Liver (tissue), 9 donors: ENCODE measurements around the gene PPA2. TPM values are rescaled to one million over a fixed set of nuclear protein-coding genes. Genes with fewer than 3 reads are reported as not detected.

Experiments
- DNase-seq: peaks from one replicate; pipeline ENCODE4 v3.0.0-alpha.2; 2017; ENCODE audit warnings: low spot score
- H3K27ac ChIP-seq, 2 donors: one replicate each; pipeline ENCODE4 v1.7.0; 2013; ENCODE audit warnings: inconsistent platforms in 2 of 2, low read length in 2 of 2, control low read depth in 1 of 2, low read depth in 1 of 2, mild to moderate bottlenecking in 1 of 2
- H3K27me3 ChIP-seq, 4 donors: one replicate each; pipeline versions ENCODE4 v1.6.1 to v1.7.0; 2013; ENCODE audit warnings: low read length in 3 of 4, inconsistent platforms in 1 of 4, mild to moderate bottlenecking in 1 of 4, moderate library complexity in 1 of 4; ENCODE audit not compliant: control insufficient read depth in 4 of 4, insufficient read depth in 4 of 4
- H3K36me3 ChIP-seq, 4 donors: one replicate each; pipeline versions ENCODE4 v1.6.1 to v1.7.0; 2013; ENCODE audit warnings: low read length in 3 of 4, mild to moderate bottlenecking in 3 of 4, low read depth in 1 of 4, moderate library complexity in 1 of 4; ENCODE audit not compliant: control insufficient read depth in 4 of 4, insufficient read depth in 3 of 4
- H3K4me1 ChIP-seq, 4 donors: one replicate each; pipeline versions ENCODE4 v1.6.1 to v1.7.0; 2013; ENCODE audit warnings: low read length in 3 of 4, mild to moderate bottlenecking in 3 of 4, moderate library complexity in 1 of 4; ENCODE audit not compliant: control insufficient read depth in 4 of 4, insufficient read depth in 4 of 4
- H3K4me3 ChIP-seq, 3 donors: one replicate each; pipeline versions ENCODE4 v1.6.1 to v1.7.0; 2013; ENCODE audit warnings: low read length in 3 of 3, control low read depth in 1 of 3, low read depth in 1 of 3, mild to moderate bottlenecking in 1 of 3
- H3K9ac ChIP-seq, 2 donors: one replicate each; pipeline ENCODE4 v1.7.0; 2013; ENCODE audit warnings: low read length in 2 of 2, mild to moderate bottlenecking in 2 of 2, moderate library complexity in 2 of 2, control low read depth in 1 of 2, low read depth in 1 of 2
- H3K9me3 ChIP-seq, 4 donors: one replicate each; pipeline versions ENCODE4 v1.6.1 to v1.7.0; 2013; ENCODE audit warnings: low read length in 3 of 4; ENCODE audit not compliant: control insufficient read depth in 4 of 4
- ATF3 ChIP-seq: IDR thresholded peaks from 2 replicates; pipeline ENCODE4 v1.6.1; 2016; ENCODE audit warnings: antibody characterized with exemption
- CTCF ChIP-seq: fragments of 150-350 bp; IDR thresholded peaks from 2 replicates; pipeline ENCODE4 v1.5.1; 2017; ENCODE audit warnings: improper control_type of control experiment, low read depth, low read length; ENCODE audit not compliant: missing input control
- EGR1 ChIP-seq, 2 donors: IDR thresholded peaks; 2 replicates each; pipeline ENCODE4 v1.6.1; 2016 to 2018; ENCODE audit warnings: antibody characterized with exemption in 2 of 2, low read depth in 2 of 2
- FOXA1 ChIP-seq: IDR thresholded peaks from 2 replicates; pipeline ENCODE4 v1.6.1; 2016; ENCODE audit warnings: antibody characterized with exemption
- FOXA2 ChIP-seq: IDR thresholded peaks from 2 replicates; pipeline ENCODE4 v1.6.1; 2016; ENCODE audit warnings: antibody characterized with exemption
- GABPA ChIP-seq, 2 donors: IDR thresholded peaks in 1 of 2; conservative IDR thresholded peaks in 1 of 2; 2 replicates each; pipeline ENCODE4 v1.6.1; 2016; ENCODE audit warnings: antibody characterized with exemption in 2 of 2, mild to moderate bottlenecking in 1 of 2, moderate library complexity in 1 of 2
- HNF4A ChIP-seq, 2 donors: conservative IDR thresholded peaks; 2 replicates each; pipeline ENCODE4 v1.6.1; 2016; ENCODE audit warnings: antibody characterized with exemption in 2 of 2, mild to moderate bottlenecking in 2 of 2
- HNF4G ChIP-seq: IDR thresholded peaks from 2 replicates; pipeline ENCODE4 v1.6.1; 2016; ENCODE audit warnings: antibody characterized with exemption
- JUND ChIP-seq, 2 donors: IDR thresholded peaks; 2 replicates each; pipeline ENCODE4 v1.6.1; 2016; ENCODE audit warnings: antibody characterized with exemption in 2 of 2
- MAX ChIP-seq: IDR thresholded peaks from 2 replicates; pipeline ENCODE4 v1.6.1; 2016; ENCODE audit warnings: antibody characterized with exemption
- NR2F2 ChIP-seq: IDR thresholded peaks from 2 replicates; pipeline ENCODE4 v1.6.1; 2016; ENCODE audit warnings: antibody characterized with exemption
- RAD21 ChIP-seq, 2 donors: IDR thresholded peaks; 2 replicates each; pipeline ENCODE4 v1.6.1; 2016; ENCODE audit warnings: antibody characterized with exemption in 2 of 2, mild to moderate bottlenecking in 2 of 2
- REST ChIP-seq: IDR thresholded peaks from 2 replicates; pipeline ENCODE4 v1.6.1; 2016; ENCODE audit warnings: antibody characterized with exemption, mild to moderate bottlenecking
- RXRA ChIP-seq, 2 donors: IDR thresholded peaks; 2 replicates each; pipeline ENCODE4 v1.6.1; 2017 to 2018; ENCODE audit warnings: antibody characterized with exemption in 2 of 2, mild to moderate bottlenecking in 1 of 2
- SP1 ChIP-seq: IDR thresholded peaks from 2 replicates; pipeline ENCODE4 v1.6.1; 2018; ENCODE audit warnings: antibody characterized with exemption, mild to moderate bottlenecking
- TAF1 ChIP-seq: conservative IDR thresholded peaks from 2 replicates; pipeline ENCODE4 v1.6.1; 2016; ENCODE audit warnings: antibody characterized with exemption, mild to moderate bottlenecking
- YY1 ChIP-seq: IDR thresholded peaks from 2 replicates; pipeline ENCODE4 v1.6.1; 2016; ENCODE audit warnings: antibody characterized with exemption, mild to moderate bottlenecking
- ZBTB33 ChIP-seq: IDR thresholded peaks from 2 replicates; pipeline ENCODE4 v1.6.1; 2016; ENCODE audit warnings: antibody characterized with exemption
- WGBS: extraction: QIAGEN DNeasy Blood & Tissue Kit; methylation state at CpG from one replicate; pipeline ENCODE4 v1.1.7; 2013; 5-methylcytosine and 5-hydroxymethylcytosine counted together
- polyA plus RNA-seq, 2 donors: library from polyadenylated mRNA; stranded (reverse) in 1 of 2; unstranded in 1 of 2; fragments of 200-250 nt in 1 of 2; fragments of >200 nt in 1 of 2; fragmentation: Nextera tagmentation in 1 of 2; extraction: Ambion mirVana in 1 of 2; gene quantifications; one replicate each; pipeline versions ENCODE4 v1.2.1 to v1.2.3, GENCODE V29; 2013 to 2015
- total RNA-seq, 2 donors: library from RNA; depleted of rRNA; stranded (reverse); fragments of >200 nt; gene quantifications; one replicate each; pipeline ENCODE4 v1.2.3, GENCODE V29; 2014
- donor health status: healthy.
- donor health status: healthy.
- donor health status: healthy.
- donor health status: healthy.
- donor health status: healthy.

The PPA2 gene
- total and polyA plus RNA-seq, 4 donors: 48.3 to 102 (median 70.8) TPM

GRCh38 chr4:105451346-105451745, 22.5 kb downstream of the PPA2 start:
- 92% methylated on average over 2 of the region's 2 CpGs for WGBS
- TF ChIP-seq HNF4G: no peak
- no peak for TF ChIP-seq NR2F2
- no peak for TF ChIP-seq FOXA1
- no peak for TF ChIP-seq ATF3
- TF ChIP-seq CTCF: no peak
- TF ChIP-seq YY1: no peak
- no peak for TF ChIP-seq ZBTB33
- no peak for TF ChIP-seq FOXA2
- no peak for TF ChIP-seq GABPA (IDR thresholded peaks at IDR 0.05 in 1 of 2, conservative IDR thresholded peaks at IDR 0.05 in 1 of 2)
- TF ChIP-seq EGR1 (IDR thresholded peaks at IDR 0.05; ENCODE audit: low read depth in 2 of 2): no peak
- no peak overlapping the region for H3K27ac ChIP-seq
- peaks cover 0 to 4% (median 1%) of the 10 kb centered on the region in 4 donors for H3K4me1 ChIP-seq
- H3K27me3 ChIP-seq: no peaks in the 10 kb centered on the region
- peaks cover 2 to 10% (median 7%) of the 10 kb centered on the region in 4 donors for H3K36me3 ChIP-seq
- DNase-seq: no peak
- H3K9ac ChIP-seq: no peak overlapping the region
- H3K4me3 ChIP-seq: no peak overlapping the region
- H3K9me3 ChIP-seq: no peaks in the 10 kb centered on the region

GRCh38 chr4:105440890-105441289, 33.0 kb downstream of the PPA2 start:
- peaks cover 2 to 21% (median 12%) of the 10 kb centered on the region in 4 donors for H3K36me3 ChIP-seq
- no peaks in the 10 kb centered on the region for H3K27me3 ChIP-seq
- no peaks in the 10 kb centered on the region for H3K9me3 ChIP-seq
- H3K9ac ChIP-seq: no peak overlapping the region
- peak in 1 of 2 donors; percentile 5 for TF ChIP-seq RAD21 (IDR thresholded peaks at IDR 0.05)
- TF ChIP-seq ATF3: no peak
- no peak for TF ChIP-seq HNF4A (conservative IDR thresholded peaks at IDR 0.05)
- H3K27ac ChIP-seq: no peak overlapping the region
- DNase-seq: no peak
- H3K4me1 ChIP-seq: no peaks in the 10 kb centered on the region
- H3K4me3 ChIP-seq: no peak overlapping the region

- Histone ChIP-seq H3K4me3 (no peak overlapping the region), H3K4me1 (no peaks in the 10 kb centered on the region), H3K36me3 (peaks cover 2 to 23% (median 16%) of the 10 kb centered on the region in 4 donors), H3K9ac (no peak overlapping the region), H3K27ac (no peak overlapping the region), H3K9me3 (no peaks in the 10 kb centered on the region), H3K27me3 (no peaks in the 10 kb centered on the region)
- DNase-seq: no peak
- 74% methylated on average over 6 of the region's 6 CpGs for WGBS
- TF ChIP-seq EGR1 (IDR thresholded peaks at IDR 0.05; ENCODE audit: low read depth in 2 of 2) (no peak), RXRA (IDR thresholded peaks at IDR 0.05) (no peak), FOXA1 (no peak), HNF4A (conservative IDR thresholded peaks at IDR 0.05) (no peak), NR2F2 (no peak), REST (no peak), YY1 (no peak), JUND (IDR thresholded peaks at IDR 0.05) (no peak), ZBTB33 (no peak), MAX (no peak), HNF4G (no peak), RAD21 (IDR thresholded peaks at IDR 0.05) (no peak), TAF1 (no peak), SP1 (no peak)
Observed at GRCh38 chr4:105437637-105438036, 36.2 kb downstream of the PPA2 start.
